Panc1 (cell line): Measurements from ENCODE around the gene CNST. TPM values are rescaled to one million over a fixed set of nuclear protein-coding genes. Genes with fewer than 3 reads are reported as not detected.

ENCODE experiments used
- ATAC-seq: fragments of 200-7000 bp; cut with Tn5 transposase; 2 replicates; pipeline ENCODE4 v1.9.1; 2020; ENCODE audit warnings: mild to moderate bottlenecking, moderate library complexity
- BruUV-seq: library from RNA; stranded (reverse); fragments of 400-500 nt; replicated peaks from 2 replicates; lab custom pipeline; 2021; lab: Mats Ljungman, UMichigan
- CTCF ChIA-PET: fragments of 300-600 bp; sonication (Branson Sonifier 250); formaldehyde crosslinking; loops from one replicate; lab custom pipeline; 2022; ENCODE audit warnings: antibody characterized with exemption; lab: Charles Lee
- POLR2A ChIA-PET: fragments of 300-600 bp; sonication (Branson Sonifier 250); formaldehyde crosslinking; loops from one replicate; lab custom pipeline; 2022; ENCODE audit warnings: antibody characterized with exemption; lab: Charles Lee
- DNase-seq: peaks from one replicate; pipeline ENCODE4 v3.0.0-alpha.2; 2010; ENCODE audit warnings: low read depth, low spot score
- H3K27ac ChIP-seq: 2 replicates; pipeline ENCODE4 v1.5.1; 2011; ENCODE audit warnings: mild to moderate bottlenecking, low read length, inconsistent platforms
- H3K27me3 ChIP-seq: fragments of 200-500 bp; sonication (Bioruptor generic); 2 replicates; pipeline ENCODE4 v1.6.0; 2014; ENCODE audit warnings: low read length, inconsistent platforms; ENCODE audit not compliant: control insufficient read depth, insufficient read depth
- H3K36me3 ChIP-seq: fragments of 200-500 bp; sonication (Bioruptor generic); 2 replicates; pipeline ENCODE4 v1.5.1; 2014; ENCODE audit warnings: inconsistent platforms, mild to moderate bottlenecking, low read length, moderate library complexity; ENCODE audit not compliant: control insufficient read depth, insufficient read depth
- H3K4me1 ChIP-seq: 2 replicates; pipeline ENCODE4 v1.5.1; 2011; ENCODE audit warnings: inconsistent platforms, mild to moderate bottlenecking, low read length, moderate library complexity; ENCODE audit not compliant: control insufficient read depth, insufficient read depth
- H3K4me3 ChIP-seq, 2 experiments: 2 replicates each; pipeline ENCODE4 v1.5.1; 2011 to 2012; ENCODE audit warnings: low read depth in 2 of 2, low read length in 2 of 2, mild to moderate bottlenecking in 2 of 2, inconsistent platforms in 1 of 2, moderate library complexity in 1 of 2
- H3K9me3 ChIP-seq: fragments of 200-500 bp; sonication (Bioruptor generic); 2 replicates; pipeline ENCODE4 v1.5.1; 2014; ENCODE audit warnings: low read depth, mild to moderate bottlenecking, inconsistent platforms, low read length, moderate library complexity; ENCODE audit not compliant: control insufficient read depth, insufficient read depth
- POLR2AphosphoS5 ChIP-seq: IDR thresholded peaks from 2 replicates; pipeline ENCODE4 v1.6.1; 2012; ENCODE audit warnings: mild to moderate bottlenecking, low read depth, low read length, moderate library complexity
- SIN3A ChIP-seq: IDR thresholded peaks from 2 replicates; pipeline ENCODE4 v1.6.1; 2012; ENCODE audit warnings: low read depth, mild to moderate bottlenecking, low read length, moderate library complexity, borderline replicate concordance; ENCODE audit not compliant: insufficient read depth
- TCF7L2 ChIP-seq: IDR thresholded peaks from 2 replicates; pipeline ENCODE4 v1.6.1; 2011; ENCODE audit warnings: mild to moderate bottlenecking, low read depth, low read length, inconsistent platforms
- in situ Hi-C: cut with HindIII; loops from 2 replicates; pipeline ENCODE4 v1.10.0; 2016; ENCODE audit warnings: low sequenced_read_pairs, low pct_unique_long_range_greater_than_20kb
- intact Hi-C: fragments of 100-400 bp; cut with micrococcal nuclease; formaldehyde crosslinking; loops from one replicate; pipeline ENCODE4 v1.10.0; 2022; ENCODE audit not compliant: unreplicated experiment
- total RNA-seq: library from RNA; stranded (reverse); gene quantifications from one replicate; pipeline ENCODE4 v1.2.1, GENCODE V29; 2021; ENCODE audit not compliant: unreplicated experiment
- TF ChIP-seq, protein P1 (sequence below), 2 experiments: IDR thresholded peaks; 2 replicates each; pipeline ENCODE4 v1.6.1; 2011 to 2012; ENCODE audit warnings: low read depth in 2 of 2, control low read depth in 1 of 2, low read length in 1 of 2, mild to moderate bottlenecking in 1 of 2, moderate library complexity in 1 of 2; ENCODE audit not compliant: insufficient read depth in 1 of 2
- TF ChIP-seq, protein P2 (sequence below): fragments of 450-650 bp; IDR thresholded peaks from 2 replicates; pipeline ENCODE4 v1.5.1; 2017; ENCODE audit warnings: mild to moderate bottlenecking

CNST gene
- total RNA-seq, 1 experiment from 2014 or later, result 18.5 TPM

DNA sequence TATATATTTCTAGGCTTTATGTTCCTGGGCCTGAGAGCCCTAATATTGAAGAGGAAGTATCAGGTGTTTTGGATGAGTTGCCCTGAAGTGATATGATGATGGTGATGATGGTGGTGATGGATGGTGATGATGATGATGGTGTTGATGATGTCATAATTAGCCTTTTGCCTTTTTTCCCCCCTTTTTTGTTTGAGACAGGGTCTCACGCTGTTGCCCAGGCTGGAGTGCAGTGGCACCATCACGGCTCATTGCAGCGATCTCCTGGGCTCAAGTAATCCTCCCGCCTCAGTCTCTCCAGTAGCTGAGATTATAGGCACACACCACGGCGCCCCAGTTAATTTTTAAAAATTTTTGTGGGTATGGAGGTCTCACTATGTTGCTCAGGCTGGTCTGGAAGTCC, 76.5 kb downstream of the CNST start:
- TF ChIP-seq SIN3A, result no peak
- TF ChIP-seq TCF7L2, result no peak
- TF ChIP-seq POLR2AphosphoS5, result no peak
- TF ChIP-seq, protein P1, sequence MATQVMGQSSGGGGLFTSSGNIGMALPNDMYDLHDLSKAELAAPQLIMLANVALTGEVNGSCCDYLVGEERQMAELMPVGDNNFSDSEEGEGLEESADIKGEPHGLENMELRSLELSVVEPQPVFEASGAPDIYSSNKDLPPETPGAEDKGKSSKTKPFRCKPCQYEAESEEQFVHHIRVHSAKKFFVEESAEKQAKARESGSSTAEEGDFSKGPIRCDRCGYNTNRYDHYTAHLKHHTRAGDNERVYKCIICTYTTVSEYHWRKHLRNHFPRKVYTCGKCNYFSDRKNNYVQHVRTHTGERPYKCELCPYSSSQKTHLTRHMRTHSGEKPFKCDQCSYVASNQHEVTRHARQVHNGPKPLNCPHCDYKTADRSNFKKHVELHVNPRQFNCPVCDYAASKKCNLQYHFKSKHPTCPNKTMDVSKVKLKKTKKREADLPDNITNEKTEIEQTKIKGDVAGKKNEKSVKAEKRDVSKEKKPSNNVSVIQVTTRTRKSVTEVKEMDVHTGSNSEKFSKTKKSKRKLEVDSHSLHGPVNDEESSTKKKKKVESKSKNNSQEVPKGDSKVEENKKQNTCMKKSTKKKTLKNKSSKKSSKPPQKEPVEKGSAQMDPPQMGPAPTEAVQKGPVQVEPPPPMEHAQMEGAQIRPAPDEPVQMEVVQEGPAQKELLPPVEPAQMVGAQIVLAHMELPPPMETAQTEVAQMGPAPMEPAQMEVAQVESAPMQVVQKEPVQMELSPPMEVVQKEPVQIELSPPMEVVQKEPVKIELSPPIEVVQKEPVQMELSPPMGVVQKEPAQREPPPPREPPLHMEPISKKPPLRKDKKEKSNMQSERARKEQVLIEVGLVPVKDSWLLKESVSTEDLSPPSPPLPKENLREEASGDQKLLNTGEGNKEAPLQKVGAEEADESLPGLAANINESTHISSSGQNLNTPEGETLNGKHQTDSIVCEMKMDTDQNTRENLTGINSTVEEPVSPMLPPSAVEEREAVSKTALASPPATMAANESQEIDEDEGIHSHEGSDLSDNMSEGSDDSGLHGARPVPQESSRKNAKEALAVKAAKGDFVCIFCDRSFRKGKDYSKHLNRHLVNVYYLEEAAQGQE (IDR thresholded peaks at IDR 0.05; ENCODE audit: insufficient read depth in 1 of 2, low read depth in 2 of 2, low read length in 1 of 2), result no peak
- TF ChIP-seq, protein P2, sequence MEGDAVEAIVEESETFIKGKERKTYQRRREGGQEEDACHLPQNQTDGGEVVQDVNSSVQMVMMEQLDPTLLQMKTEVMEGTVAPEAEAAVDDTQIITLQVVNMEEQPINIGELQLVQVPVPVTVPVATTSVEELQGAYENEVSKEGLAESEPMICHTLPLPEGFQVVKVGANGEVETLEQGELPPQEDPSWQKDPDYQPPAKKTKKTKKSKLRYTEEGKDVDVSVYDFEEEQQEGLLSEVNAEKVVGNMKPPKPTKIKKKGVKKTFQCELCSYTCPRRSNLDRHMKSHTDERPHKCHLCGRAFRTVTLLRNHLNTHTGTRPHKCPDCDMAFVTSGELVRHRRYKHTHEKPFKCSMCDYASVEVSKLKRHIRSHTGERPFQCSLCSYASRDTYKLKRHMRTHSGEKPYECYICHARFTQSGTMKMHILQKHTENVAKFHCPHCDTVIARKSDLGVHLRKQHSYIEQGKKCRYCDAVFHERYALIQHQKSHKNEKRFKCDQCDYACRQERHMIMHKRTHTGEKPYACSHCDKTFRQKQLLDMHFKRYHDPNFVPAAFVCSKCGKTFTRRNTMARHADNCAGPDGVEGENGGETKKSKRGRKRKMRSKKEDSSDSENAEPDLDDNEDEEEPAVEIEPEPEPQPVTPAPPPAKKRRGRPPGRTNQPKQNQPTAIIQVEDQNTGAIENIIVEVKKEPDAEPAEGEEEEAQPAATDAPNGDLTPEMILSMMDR, result no peak
- no peaks in the 10 kb centered on the region for H3K27me3 ChIP-seq
- H3K36me3 ChIP-seq, result peaks cover 3% of the 10 kb centered on the region
- no peak overlapping the region for H3K27ac ChIP-seq
- intact Hi-C loops (no loop called here), in situ Hi-C loops (no loop called here)
- DNase-seq (no peak), ATAC-seq (no peak)
- no peaks in the 10 kb centered on the region for H3K9me3 ChIP-seq
- CTCF ChIA-PET, result interaction anchor here (0.6 kb wide), 1 partner anchor 45 kb away, joined by 8 read pairs; no protein-coding TSS in a partner anchor
- H3K4me3 ChIP-seq, result no peak overlapping the region
- BruUV-seq, result no TSS peak
- POLR2A ChIA-PET, result interaction anchor here (1.0 kb wide), 1 partner anchor 69 kb away, joined by 4 read pairs; no protein-coding TSS in a partner anchor
- no peaks in the 10 kb centered on the region; the same call in 1 of the 2 replicates for H3K4me1 ChIP-seq

DNA sequence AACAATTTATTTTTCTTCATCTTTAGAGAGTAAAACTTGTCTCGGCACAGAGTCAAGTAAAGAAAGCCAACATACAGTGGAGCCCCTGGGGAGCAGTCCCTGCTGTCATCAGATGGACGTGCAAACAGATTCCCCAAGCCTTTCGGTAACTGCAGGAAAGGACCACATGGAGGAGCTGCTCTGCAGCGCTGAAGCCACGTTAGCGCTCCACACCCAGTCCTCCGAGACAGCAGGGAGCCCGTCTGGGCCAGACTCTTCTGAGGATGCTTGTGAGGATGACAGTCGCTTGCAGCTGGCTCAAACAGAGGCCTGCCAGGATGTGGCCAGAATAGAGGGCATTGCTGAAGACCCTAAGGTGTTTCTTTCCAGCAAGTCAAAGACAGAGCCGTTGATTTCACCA, 80.9 kb downstream of the CNST start:
- DNase-seq (no peak), ATAC-seq (peak; percentile 88)
- in situ Hi-C loops (no loop called here), intact Hi-C loops (no loop called here)
- Histone ChIP-seq H3K4me3 (no peak overlapping the region), H3K9me3 (no peaks in the 10 kb centered on the region), H3K4me1 (no peaks in the 10 kb centered on the region), H3K27ac (no peak overlapping the region), H3K36me3 (peaks cover 10% of the 10 kb centered on the region), H3K27me3 (no peaks in the 10 kb centered on the region)
- no TSS peak for BruUV-seq
- POLR2A ChIA-PET, result no interaction called here
- CTCF ChIA-PET, result interaction anchor here (0.5 to 0.6 kb wide), 2 partner anchors 113 to 635 kb away, joined by 3 read pairs; no protein-coding TSS in a partner anchor
- TF ChIP-seq POLR2AphosphoS5, result no peak
- TF ChIP-seq, protein P2, result peak; percentile 67
